IMR-90 (cell line): ENCODE measurements around the gene YJEFN3. TPM values are rescaled to one million over a fixed set of nuclear protein-coding genes. Genes with fewer than 3 reads are reported as not detected.

ENCODE experiments used
- ATAC-seq: fragments of 200-7000 bp; cut with Tn5 transposase; 2 replicates; pipeline ENCODE4 v1.9.1; 2020; ENCODE audit warnings: low read depth, mild to moderate bottlenecking, moderate library complexity
- BruUV-seq: library from RNA; stranded (reverse); fragments of 400-500 nt; replicated peaks from 2 replicates; lab custom pipeline; 2021; lab: Mats Ljungman, UMichigan
- CTCF ChIA-PET: fragments of 300-600 bp; formaldehyde crosslinking; extraction: SDS; loops from one replicate; lab custom pipeline; 2021; ENCODE audit warnings: antibody characterized with exemption; lab: Yijun Ruan, JAX
- POLR2A ChIA-PET: fragments of 300-600 bp; sonication (Branson Sonifier 250); formaldehyde crosslinking; loops from one replicate; lab custom pipeline; 2022; ENCODE audit warnings: antibody characterized with exemption; ENCODE audit not compliant: unreplicated experiment; lab: Charles Lee
- DNase-seq: peaks from one replicate; pipeline ENCODE4 v3.0.0; 2013
- H2AFZ ChIP-seq: replicated peaks from 2 replicates; pipeline ENCODE3; 2013; ENCODE audit warnings: low read length, mild to moderate bottlenecking; ENCODE audit not compliant: poor library complexity
- H2AK5ac ChIP-seq: 2 replicates; pipeline ENCODE4 v1.6.1; 2013; ENCODE audit warnings: low read depth, low read length, inconsistent platforms
- H2AK9ac ChIP-seq: replicated peaks from 2 replicates; pipeline ENCODE3; 2013; ENCODE audit warnings: mild to moderate bottlenecking, low read depth, low read length, moderate library complexity; ENCODE audit not compliant: poor library complexity
- H2BK120ac ChIP-seq: 2 replicates; pipeline ENCODE4 v1.6.1; 2013; ENCODE audit warnings: low read depth, low read length, inconsistent platforms
- H2BK15ac ChIP-seq: 3 replicates; pipeline ENCODE4 v1.6.1; 2013; ENCODE audit warnings: low read depth, low read length, inconsistent platforms
- H2BK20ac ChIP-seq: 2 replicates; pipeline ENCODE4 v1.6.1; 2013; ENCODE audit warnings: low read depth, mild to moderate bottlenecking, inconsistent platforms, low read length, moderate library complexity
- H2BK5ac ChIP-seq: 2 replicates; pipeline ENCODE4 v1.6.1; 2013; ENCODE audit warnings: mild to moderate bottlenecking, low read depth, low read length, inconsistent platforms; ENCODE audit not compliant: poor library complexity, severe bottlenecking
- H3K14ac ChIP-seq: replicated peaks from 2 replicates; pipeline ENCODE4 v1.6.1; 2013; ENCODE audit warnings: low read depth, low read length, inconsistent platforms
- H3K18ac ChIP-seq: 2 replicates; pipeline ENCODE4 v1.6.1; 2013; ENCODE audit warnings: low read depth, low read length, control low read depth
- H3K23ac ChIP-seq: 2 replicates; pipeline ENCODE4 v1.6.1; 2013; ENCODE audit warnings: low read depth, low read length, inconsistent platforms
- H3K27ac ChIP-seq: 2 replicates; pipeline ENCODE4 v1.5.1; 2013; ENCODE audit warnings: mild to moderate bottlenecking, control low read depth, low read length; ENCODE audit not compliant: insufficient read depth
- H3K27me3 ChIP-seq: 2 replicates; pipeline ENCODE4 v1.6.1; 2013; ENCODE audit warnings: low read length; ENCODE audit not compliant: control insufficient read depth, insufficient read depth
- H3K36me3 ChIP-seq: 2 replicates; pipeline ENCODE4 v1.6.1; 2013; ENCODE audit warnings: low read length, mixed read lengths; ENCODE audit not compliant: control insufficient read depth, insufficient read depth
- H3K4ac ChIP-seq: 2 replicates; pipeline ENCODE4 v1.6.1; 2013; ENCODE audit warnings: low read depth, low read length, inconsistent platforms
- H3K4me1 ChIP-seq: 2 replicates; pipeline ENCODE4 v1.6.1; 2013; ENCODE audit warnings: low read length, mixed read lengths; ENCODE audit not compliant: control insufficient read depth, insufficient read depth
- H3K4me2 ChIP-seq: 2 replicates; pipeline ENCODE4 v1.6.1; 2013; ENCODE audit warnings: low read depth, mild to moderate bottlenecking, control low read depth, low read length, moderate library complexity
- H3K4me3 ChIP-seq: 2 replicates; pipeline ENCODE4 v1.5.1; 2013; ENCODE audit warnings: low read depth, mild to moderate bottlenecking, control low read depth, low read length, moderate library complexity; ENCODE audit not compliant: insufficient read depth
- H3K56ac ChIP-seq: 2 replicates; pipeline ENCODE4 v1.6.1; 2013; ENCODE audit warnings: low read length, inconsistent platforms; ENCODE audit not compliant: insufficient read depth; ENCODE audit errors: extremely low read depth
- H3K79me1 ChIP-seq, 2 experiments: 2 replicates each; pipeline ENCODE4 v1.6.1; 2013; ENCODE audit warnings: low read length in 2 of 2, inconsistent platforms in 1 of 2, low read depth in 1 of 2
- H3K9ac ChIP-seq: 2 replicates; pipeline ENCODE4 v1.6.1; 2013; ENCODE audit warnings: low read depth, low read length, control low read depth
- H3K9me1 ChIP-seq: 2 replicates; pipeline ENCODE4 v1.6.1; 2013; ENCODE audit warnings: low read length, inconsistent platforms; ENCODE audit not compliant: insufficient read depth
- H3K9me3 ChIP-seq: 2 replicates; pipeline ENCODE4 v1.6.1; 2013; ENCODE audit warnings: low read length; ENCODE audit not compliant: control insufficient read depth, insufficient read depth
- H4K20me1 ChIP-seq: 2 replicates; pipeline ENCODE4 v1.6.1; 2013; ENCODE audit warnings: low read length, inconsistent platforms; ENCODE audit not compliant: insufficient read depth
- H4K5ac ChIP-seq: 2 replicates; pipeline ENCODE4 v1.6.1; 2013; ENCODE audit warnings: mild to moderate bottlenecking, low read depth, low read length, control low read depth
- H4K8ac ChIP-seq, 2 experiments: 2 replicates each; pipeline ENCODE4 v1.6.1; 2013; ENCODE audit warnings: low read depth in 2 of 2, low read length in 2 of 2, control low read depth in 1 of 2, inconsistent platforms in 1 of 2
- H4K91ac ChIP-seq: 2 replicates; pipeline ENCODE4 v1.6.1; 2013; ENCODE audit warnings: low read depth, low read length, inconsistent platforms; ENCODE audit not compliant: insufficient read depth
- BHLHE40 ChIP-seq: fragments of 150-350 bp; IDR thresholded peaks from 2 replicates; pipeline ENCODE4 v1.6.1; 2016; ENCODE audit warnings: mild to moderate bottlenecking, low read depth, low read length
- CEBPB ChIP-seq: IDR thresholded peaks from 2 replicates; pipeline ENCODE4 v1.6.1; 2012; ENCODE audit warnings: low read depth, low read length, improper control_type of control experiment
- CHD1 ChIP-seq: IDR thresholded peaks from 2 replicates; pipeline ENCODE4 v1.6.1; 2012; ENCODE audit warnings: low read depth, low read length, improper control_type of control experiment
- CTCF ChIP-seq: conservative IDR thresholded peaks from 2 replicates; pipeline ENCODE4 v1.5.1; 2012; ENCODE audit warnings: mild to moderate bottlenecking, low read depth, low read length, improper control_type of control experiment
- FOS ChIP-seq: fragments of 150-350 bp; IDR thresholded peaks from 2 replicates; pipeline ENCODE4 v1.6.1; 2016; ENCODE audit warnings: low read depth, low read length
- SMC3 ChIP-seq: fragments of 150-350 bp; IDR thresholded peaks from 2 replicates; pipeline ENCODE4 v1.6.1; 2016; ENCODE audit warnings: low read depth, mild to moderate bottlenecking, antibody characterized with exemption, low read length, moderate library complexity
- WGBS, 2 experiments: methylation state at CpG; one replicate each; pipeline versions ENCODE4 v1.1.5 to v1.1.7; 2013; ENCODE audit warnings: missing lambda C conversion rate in 2 of 2; ENCODE audit not compliant: insufficient read length in 1 of 2; ENCODE audit errors: extremely low coverage in 2 of 2; 5-methylcytosine and 5-hydroxymethylcytosine counted together
- dilution Hi-C: fragments of 300-500 bp; cut with HindIII; formaldehyde crosslinking; loops from one replicate; pipeline ENCODE4 v1.14.3; 2018; ENCODE audit warnings: low sequenced_read_pairs; ENCODE audit not compliant: unreplicated experiment
- in situ Hi-C: fragments of 300-500 bp; cut with MboI; formaldehyde crosslinking; loops from 3 replicates; pipeline ENCODE4 v1.14.3; 2019; ENCODE audit warnings: low sequenced_read_pairs, inconsistent platforms, mixed read lengths
- intact Hi-C: fragments of 100-400 bp; cut with micrococcal nuclease; formaldehyde crosslinking; loops from 2 replicates; pipeline ENCODE4 v1.10.0; 2022
- polyA plus RNA-seq, 3 experiments: library from polyadenylated mRNA; depleted of rRNA; stranded (reverse); fragments of >200 nt; gene quantifications; 2 replicates each; pipeline ENCODE4 v1.2.3, GENCODE V29; 2012; ENCODE audit warnings: low replicate concordance in 1 of 3
- total RNA-seq: library from RNA; depleted of rRNA; stranded (reverse); fragments of >200 nt; gene quantifications from 2 replicates; pipeline ENCODE4 v1.2.3, GENCODE V29; 2012

The YJEFN3 gene
- total and polyA plus RNA-seq, 2 of the 4 experiments (the other 2 are of a cell fraction): 0.72 to 4.0 TPM

GRCh38 chr19:19568802-19569756, 40.4 kb downstream of the YJEFN3 start (continued):
- TF ChIP-seq CEBPB (no peak), FOS (no peak)

GRCh38 chr19:19570571-19570970, 41.9 kb downstream of the YJEFN3 start:
- H4K20me1 ChIP-seq: no peaks in the 10 kb centered on the region; the same call in 1 of the 2 replicates
- no peak overlapping the region for H2AK5ac ChIP-seq
- H3K4me1 ChIP-seq: peaks cover 5% of the 10 kb centered on the region
- H2AFZ ChIP-seq: no peak overlapping the region
- no peak overlapping the region for H3K27ac ChIP-seq
- H3K4me2 ChIP-seq: no peak overlapping the region
- H3K9me1 ChIP-seq: no peaks in the 10 kb centered on the region
- POLR2A ChIA-PET: no interaction called here
- H3K18ac ChIP-seq: no peak overlapping the region
- no peak overlapping the region for H3K9ac ChIP-seq
- intact Hi-C loops: no loop called here
- peaks cover 2% of the 10 kb centered on the region; the same call in 1 of the 2 replicates for H3K36me3 ChIP-seq
- no peaks in the 10 kb centered on the region for H3K79me1 ChIP-seq
- dilution Hi-C loops: no loop called here
- no peak overlapping the region for H3K4me3 ChIP-seq
- in situ Hi-C loops: no loop called here
- DNase-seq: no peak
- H3K56ac ChIP-seq: no peak overlapping the region
- no peak overlapping the region for H2BK20ac ChIP-seq
- no peak overlapping the region for H3K14ac ChIP-seq
- H2BK5ac ChIP-seq: no peak overlapping the region
- H4K91ac ChIP-seq: no peak overlapping the region
- H2BK120ac ChIP-seq: no peak overlapping the region
- WGBS, 2 experiments: 100% methylated on average over 1 of the region's 10 CpGs; no CpG with 5 or more reads in 1 of the 2 experiments
- H2AK9ac ChIP-seq: no peak overlapping the region
- H4K8ac ChIP-seq: no peak overlapping the region
- CTCF ChIA-PET: no interaction called here
- ATAC-seq: no peak
- no peak overlapping the region for H2BK15ac ChIP-seq
- no peak overlapping the region for H4K5ac ChIP-seq
- no TSS peak for BruUV-seq
- no peaks in the 10 kb centered on the region for H3K9me3 ChIP-seq
- H3K4ac ChIP-seq: no peak overlapping the region
- no peaks in the 10 kb centered on the region for H3K27me3 ChIP-seq
- H3K23ac ChIP-seq: no peak overlapping the region
- no peak for TF ChIP-seq CHD1
- no peak for TF ChIP-seq BHLHE40
- TF ChIP-seq SMC3: no peak
- no peak for TF ChIP-seq CTCF
